Body of pancreas (tissue), 4 donors: ENCODE data around the gene TGFBI. TPM values are rescaled to one million over a fixed set of nuclear protein-coding genes. Genes with fewer than 3 reads are reported as not detected.

Source experiments
- ATAC-seq: fragments of 150-250 bp; one replicate; pipeline ENCODE4 v1.9.1; 2016
- DNase-seq, 4 donors: peaks; one replicate each; pipeline ENCODE4 v3.0.0-alpha.2; 2019
- H3K27ac ChIP-seq, 4 donors: fragments of 200-600 bp; sonication (generic); 1 replicate in 3 of 4; 2 replicates in 1 of 4; pipeline versions ENCODE4 v1.5.1 to v1.6.1; 2016 to 2019; ENCODE audit warnings: mild to moderate bottlenecking in 1 of 4, mixed read lengths in 1 of 4, moderate library complexity in 1 of 4
- H3K27me3 ChIP-seq, 2 donors: fragments of 200-600 bp; sonication (generic); one replicate each; pipeline ENCODE4 v1.6.0; 2016; ENCODE audit warnings: mild to moderate bottlenecking in 1 of 2
- H3K36me3 ChIP-seq, 2 donors: fragments of 200-600 bp; sonication (generic); replicated peaks in 1 of 2; 2 replicates each; pipeline ENCODE4 v1.5.1; 2016; ENCODE audit warnings: low read depth in 2 of 2; ENCODE audit not compliant: insufficient read depth in 1 of 2
- H3K4me1 ChIP-seq: fragments of 200-600 bp; sonication (generic); one replicate; pipeline ENCODE4 v1.6.0; 2016
- H3K4me3 ChIP-seq, 2 donors: fragments of 200-600 bp; sonication (generic); 1 replicate in 1 of 2; 2 replicates in 1 of 2; pipeline ENCODE4 v1.5.1; 2016 to 2019
- H3K9me3 ChIP-seq, 3 donors: fragments of 200-600 bp; sonication (generic); 1 replicate in 2 of 3; 2 replicates in 1 of 3; pipeline ENCODE4 v1.5.1; 2016
- CTCF ChIP-seq, 7 experiments: fragments of 450-650 bp in 4 of 7; fragments of 200-600 bp in 3 of 7; sonication (generic) in 3 of 7; IDR thresholded peaks; one replicate each; pipeline ENCODE4 v1.5.1; 2016 to 2019; ENCODE audit warnings: antibody characterized with exemption in 7 of 7
- POLR2A ChIP-seq, 3 donors: fragments of 450-650 bp; IDR thresholded peaks; one replicate each; pipeline ENCODE4 v1.6.1; 2016; ENCODE audit warnings: antibody characterized with exemption in 3 of 3, mild to moderate bottlenecking in 2 of 3
- WGBS, 2 donors: methylation state at CpG; one replicate each; pipeline ENCODE4 v1.1.5; 2017; 5-methylcytosine and 5-hydroxymethylcytosine counted together
- intact Hi-C: fragments of 100-400 bp; cut with DNase I; formaldehyde crosslinking; loops from one replicate; pipeline ENCODE4 v1.15.1; 2023
- total RNA-seq, 2 donors: library from RNA; depleted of rRNA; stranded (reverse); fragments of >200 nt; gene quantifications; one replicate each; pipeline ENCODE4 v1.1.0, GENCODE V29; 2016

The TGFBI gene
- 10 to 100 TPM in 1 of 2 donors, 1 to 10 TPM in 1; 7.6 to 23.9 TPM for total RNA-seq

GRCh38 chr5:136028782-136029742, at the start of gene TGFBI:
TSS of gene TGFBI (plus strand) at chr5:136028988. CDS start at chr5:136029056, 68 bp downstream.
- Histone ChIP-seq H3K9me3 (no peaks in the 10 kb centered on the region), H3K27ac (no peak within 1 kb of the TSS), H3K4me1 (peaks cover 12% of the 10 kb centered on the region), H3K27me3 (peaks cover 0 to 7% of the 10 kb centered on the region in 2 donors), H3K36me3 (no peaks in the 10 kb centered on the region), H3K4me3 (peak within 1 kb of the TSS in 1 of 2 donors; percentile 5)
- intact Hi-C loops = no loop called here
- peak in 2 of 3 donors; percentile 35 to 57 for TF ChIP-seq POLR2A (IDR thresholded peaks at IDR 0.05)
- TF ChIP-seq CTCF (IDR thresholded peaks at IDR 0.05) = peak in 2 of 7 experiments; percentile 5 to 28
- ATAC-seq (peak; percentile 83), DNase-seq (peak; percentile 57 to 78 (median 73))
- 9 to 16% methylated on average over 20 to 68 of the region's 68 CpGs for WGBS, 2 donors

- H3K4me1 ChIP-seq = no peaks in the 10 kb centered on the region
- ATAC-seq (no peak), DNase-seq (no peak)
- intact Hi-C loops = no loop called here
- TF ChIP-seq POLR2A (IDR thresholded peaks at IDR 0.05) (no peak), CTCF (IDR thresholded peaks at IDR 0.05) (no peak)
- no peak overlapping the region for H3K4me3 ChIP-seq
- no peaks in the 10 kb centered on the region for H3K36me3 ChIP-seq
- no peaks in the 10 kb centered on the region for H3K27me3 ChIP-seq
- 85 to 87% methylated on average over 2 of the region's 2 CpGs for WGBS, 2 donors
- H3K9me3 ChIP-seq = no peaks in the 10 kb centered on the region
- H3K27ac ChIP-seq = no peak overlapping the region
Observed at GRCh38 chr5:135978993-135979392, 49.8 kb upstream of the TGFBI start.

GRCh38 chr5:135979510-135979909, 49.3 kb upstream of the TGFBI start:
- no peak for DNase-seq
- WGBS, 2 donors = 64 to 72% methylated on average over 1 of the region's 1 CpG
- Histone ChIP-seq H3K9me3 (no peaks in the 10 kb centered on the region), H3K4me1 (no peaks in the 10 kb centered on the region), H3K27ac (no peak overlapping the region), H3K4me3 (no peak overlapping the region), H3K36me3 (no peaks in the 10 kb centered on the region), H3K27me3 (no peaks in the 10 kb centered on the region)
- ATAC-seq = no peak
- no peak for TF ChIP-seq CTCF (IDR thresholded peaks at IDR 0.05)
- intact Hi-C loops = no loop called here

GRCh38 chr5:135980620-135981019, 48.2 kb upstream of the TGFBI start:
- TF ChIP-seq POLR2A (IDR thresholded peaks at IDR 0.05) (no peak), CTCF (IDR thresholded peaks at IDR 0.05) (no peak)
- no peaks in the 10 kb centered on the region for H3K4me1 ChIP-seq
- ATAC-seq (no peak), DNase-seq (no peak)
- H3K27ac ChIP-seq = no peak overlapping the region
- H3K27me3 ChIP-seq = no peaks in the 10 kb centered on the region
- no peaks in the 10 kb centered on the region for H3K9me3 ChIP-seq
- H3K36me3 ChIP-seq = no peaks in the 10 kb centered on the region
- WGBS, 2 donors = 33 to 37% methylated on average over 1 of the region's 1 CpG
- intact Hi-C loops = no loop called here
- no peak overlapping the region for H3K4me3 ChIP-seq
